ENCODE data around the gene C6.

DNA sequence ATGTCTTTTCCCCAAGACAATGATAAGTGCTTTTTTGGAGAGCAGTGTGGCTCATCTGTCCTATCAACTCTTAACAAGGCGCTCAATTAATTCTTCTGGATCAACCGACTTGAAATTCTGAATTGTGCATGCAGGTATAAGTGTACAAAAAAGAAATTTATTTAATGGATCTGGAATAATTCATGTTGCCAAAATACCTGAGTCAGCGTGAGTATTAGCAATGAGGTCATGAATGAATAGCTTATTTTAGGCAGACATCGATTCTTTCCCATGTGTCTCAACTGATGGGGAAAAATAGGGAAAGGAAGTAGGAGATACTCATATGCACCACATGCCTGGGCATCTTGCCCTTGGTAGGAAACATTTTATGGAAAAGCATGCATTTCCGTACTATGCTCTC, 68.0 kb downstream of the C6 start:
- no peak for TF ChIP-seq EZH2 (IDR thresholded peaks at IDR 0.05)
- TF ChIP-seq, protein P1, sequence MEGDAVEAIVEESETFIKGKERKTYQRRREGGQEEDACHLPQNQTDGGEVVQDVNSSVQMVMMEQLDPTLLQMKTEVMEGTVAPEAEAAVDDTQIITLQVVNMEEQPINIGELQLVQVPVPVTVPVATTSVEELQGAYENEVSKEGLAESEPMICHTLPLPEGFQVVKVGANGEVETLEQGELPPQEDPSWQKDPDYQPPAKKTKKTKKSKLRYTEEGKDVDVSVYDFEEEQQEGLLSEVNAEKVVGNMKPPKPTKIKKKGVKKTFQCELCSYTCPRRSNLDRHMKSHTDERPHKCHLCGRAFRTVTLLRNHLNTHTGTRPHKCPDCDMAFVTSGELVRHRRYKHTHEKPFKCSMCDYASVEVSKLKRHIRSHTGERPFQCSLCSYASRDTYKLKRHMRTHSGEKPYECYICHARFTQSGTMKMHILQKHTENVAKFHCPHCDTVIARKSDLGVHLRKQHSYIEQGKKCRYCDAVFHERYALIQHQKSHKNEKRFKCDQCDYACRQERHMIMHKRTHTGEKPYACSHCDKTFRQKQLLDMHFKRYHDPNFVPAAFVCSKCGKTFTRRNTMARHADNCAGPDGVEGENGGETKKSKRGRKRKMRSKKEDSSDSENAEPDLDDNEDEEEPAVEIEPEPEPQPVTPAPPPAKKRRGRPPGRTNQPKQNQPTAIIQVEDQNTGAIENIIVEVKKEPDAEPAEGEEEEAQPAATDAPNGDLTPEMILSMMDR (IDR thresholded peaks at IDR 0.05) = no peak
